Keratinocyte (primary cell): ENCODE results near the gene CLSTN2. TPM values are rescaled to one million over a fixed set of nuclear protein-coding genes. Genes with fewer than 3 reads are reported as not detected.

Experiments used
- DNase-seq: peaks from one replicate; pipeline ENCODE4 v3.0.0-alpha.2; 2011; ENCODE audit warnings: low read depth, missing footprints, low spot score
- FAIRE-seq: peaks from 2 replicates; lab custom pipeline; 2011; peaks lifted over from hg19 to GRCh38; lab: Jason Lieb, UNC
- H2AFZ ChIP-seq: 2 replicates; pipeline ENCODE4 v1.6.0; 2012; ENCODE audit warnings: low read length, control low read depth, inconsistent platforms; ENCODE audit not compliant: control insufficient read depth
- H3K27ac ChIP-seq: 2 replicates; pipeline ENCODE4 v1.5.1; 2011; ENCODE audit warnings: low read length; ENCODE audit not compliant: control insufficient read depth, insufficient read depth
- H3K27me3 ChIP-seq: 3 replicates; pipeline ENCODE4 v1.6.0; 2011; ENCODE audit warnings: low read length; ENCODE audit not compliant: control insufficient read depth, insufficient read depth; ENCODE audit errors: extremely low read depth
- H3K36me3 ChIP-seq, 2 experiments: 2 replicates in 1 of 2; 3 replicates in 1 of 2; pipeline ENCODE4 v1.5.1; 2011; ENCODE audit warnings: low read length in 2 of 2, mild to moderate bottlenecking in 1 of 2; ENCODE audit not compliant: control insufficient read depth in 2 of 2, insufficient read depth in 2 of 2; ENCODE audit errors: extremely low read depth in 1 of 2
- H3K4me1 ChIP-seq: 3 replicates; pipeline ENCODE4 v1.5.1; 2011; ENCODE audit warnings: low read length; ENCODE audit not compliant: control insufficient read depth, insufficient read depth; ENCODE audit errors: extremely low read depth
- H3K4me2 ChIP-seq: 3 replicates; pipeline ENCODE4 v1.6.0; 2011; ENCODE audit warnings: low read depth, low read length; ENCODE audit not compliant: control insufficient read depth, insufficient read depth; ENCODE audit errors: extremely low read depth
- H3K4me3 ChIP-seq, 3 experiments: fragments of 200-600 bp in 1 of 3; sonication (generic) in 1 of 3; 2 replicates in 2 of 3; 3 replicates in 1 of 3; pipeline ENCODE4 v1.5.1; 2011 to 2016; ENCODE audit warnings: low read length in 3 of 3, mild to moderate bottlenecking in 3 of 3, control low read depth in 2 of 3, inconsistent platforms in 1 of 3, low read depth in 1 of 3, mixed read lengths in 1 of 3, mixed run types in 1 of 3, moderate library complexity in 1 of 3; ENCODE audit not compliant: control insufficient read depth in 2 of 3, insufficient read depth in 2 of 3; ENCODE audit errors: extremely low read depth in 1 of 3
- H3K79me2 ChIP-seq: 2 replicates; pipeline ENCODE4 v1.6.0; 2012; ENCODE audit warnings: low read length; ENCODE audit not compliant: control insufficient read depth, insufficient read depth
- H3K9ac ChIP-seq: 3 replicates; pipeline ENCODE4 v1.6.0; 2011; ENCODE audit warnings: low read length; ENCODE audit not compliant: control insufficient read depth, insufficient read depth; ENCODE audit errors: extremely low read depth
- H3K9me1 ChIP-seq: 3 replicates; pipeline ENCODE4 v1.6.0; 2011; ENCODE audit warnings: low read length; ENCODE audit not compliant: control insufficient read depth, insufficient read depth; ENCODE audit errors: extremely low read depth
- H3K9me3 ChIP-seq: 2 replicates; pipeline ENCODE4 v1.5.1; 2012; ENCODE audit warnings: low read depth, low read length; ENCODE audit not compliant: control insufficient read depth
- H4K20me1 ChIP-seq: 3 replicates; pipeline ENCODE4 v1.6.0; 2011; ENCODE audit warnings: low read length; ENCODE audit not compliant: control insufficient read depth, insufficient read depth; ENCODE audit errors: extremely low read depth
- EZH2 ChIP-seq: IDR thresholded peaks from one replicate; pipeline ENCODE4 v1.6.1; 2012; ENCODE audit warnings: inconsistent platforms, mild to moderate bottlenecking, low read length, moderate library complexity
- dilution Hi-C: fragments of 300-500 bp; cut with MboI; formaldehyde crosslinking; loops from one replicate; pipeline ENCODE4 v1.7.0; 2020; ENCODE audit warnings: low sequenced_read_pairs; ENCODE audit not compliant: extremely low pct_ligation_motif_present
- polyA plus RNA-seq, 5 experiments: library from polyadenylated mRNA; depleted of rRNA in 3 of 5; stranded (reverse) in 3 of 5; stranded (forward) in 1 of 5; unstranded in 1 of 5; fragments of >200 nt; gene quantifications; 1 replicate in 1 of 5; 2 replicates in 3 of 5; 3 replicates in 1 of 5; pipeline versions ENCODE4 v1.2.1 to v1.2.3, GENCODE V29; 2011 to 2012; ENCODE audit warnings: missing spikeins in 2 of 5, low read depth in 1 of 5, low replicate concordance in 1 of 5
- TF ChIP-seq, protein P1 (sequence below), 3 experiments: IDR thresholded peaks in 1 of 3; conservative IDR thresholded peaks in 1 of 3; optimal IDR thresholded peaks in 1 of 3; 2 replicates in 2 of 3; 3 replicates in 1 of 3; pipeline versions ENCODE3 to v1.5.1; 2011; ENCODE audit warnings: low read length in 3 of 3, mild to moderate bottlenecking in 3 of 3, moderate library complexity in 2 of 3, control low read depth in 1 of 3, inconsistent platforms in 1 of 3; ENCODE audit not compliant: insufficient read depth in 2 of 3; ENCODE audit errors: extremely low read depth in 1 of 3

CLSTN2 gene
- polyA plus RNA-seq, 1 donor (not counting 4 experiments of a cell fraction or from before 2014, with no cell fraction given), result 0.09 TPM

DNA sequence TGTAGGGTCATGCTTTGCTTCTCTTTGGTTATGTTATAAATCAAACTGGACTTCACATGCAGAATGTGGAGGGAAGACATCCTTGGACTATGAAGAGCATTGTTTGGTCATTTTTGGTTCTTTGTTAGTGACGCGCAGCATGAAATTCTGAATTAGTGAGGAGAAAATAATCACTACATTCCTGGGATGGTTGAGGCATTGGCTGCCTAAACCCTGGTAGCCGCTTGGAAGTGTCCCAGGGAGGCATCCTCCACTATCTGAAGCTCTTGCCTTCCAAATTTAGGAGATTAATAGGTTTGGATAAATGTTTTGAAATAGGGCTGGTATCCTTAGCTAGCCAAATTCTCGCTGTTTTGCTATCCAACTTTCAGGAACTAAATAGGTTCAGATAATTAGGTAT lies 96.2 kb downstream of the CLSTN2 start:
- Histone ChIP-seq H3K9ac (no peak overlapping the region), H3K36me3 (no peaks in the 10 kb centered on the region), H3K27me3 (peaks cover 3% of the 10 kb centered on the region), H2AFZ (no peak overlapping the region), H3K79me2 (no peaks in the 10 kb centered on the region), H3K9me1 (no peaks in the 10 kb centered on the region), H3K4me1 (no peaks in the 10 kb centered on the region), H4K20me1 (no peaks in the 10 kb centered on the region), H3K4me2 (no peak overlapping the region), H3K4me3 (no peak overlapping the region), H3K27ac (no peak overlapping the region), H3K9me3 (no peaks in the 10 kb centered on the region)
- TF ChIP-seq, protein P1, sequence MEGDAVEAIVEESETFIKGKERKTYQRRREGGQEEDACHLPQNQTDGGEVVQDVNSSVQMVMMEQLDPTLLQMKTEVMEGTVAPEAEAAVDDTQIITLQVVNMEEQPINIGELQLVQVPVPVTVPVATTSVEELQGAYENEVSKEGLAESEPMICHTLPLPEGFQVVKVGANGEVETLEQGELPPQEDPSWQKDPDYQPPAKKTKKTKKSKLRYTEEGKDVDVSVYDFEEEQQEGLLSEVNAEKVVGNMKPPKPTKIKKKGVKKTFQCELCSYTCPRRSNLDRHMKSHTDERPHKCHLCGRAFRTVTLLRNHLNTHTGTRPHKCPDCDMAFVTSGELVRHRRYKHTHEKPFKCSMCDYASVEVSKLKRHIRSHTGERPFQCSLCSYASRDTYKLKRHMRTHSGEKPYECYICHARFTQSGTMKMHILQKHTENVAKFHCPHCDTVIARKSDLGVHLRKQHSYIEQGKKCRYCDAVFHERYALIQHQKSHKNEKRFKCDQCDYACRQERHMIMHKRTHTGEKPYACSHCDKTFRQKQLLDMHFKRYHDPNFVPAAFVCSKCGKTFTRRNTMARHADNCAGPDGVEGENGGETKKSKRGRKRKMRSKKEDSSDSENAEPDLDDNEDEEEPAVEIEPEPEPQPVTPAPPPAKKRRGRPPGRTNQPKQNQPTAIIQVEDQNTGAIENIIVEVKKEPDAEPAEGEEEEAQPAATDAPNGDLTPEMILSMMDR (optimal IDR thresholded peaks at IDR 0.05 in 1 of 3, IDR thresholded peaks at IDR 0.05 in 1 of 3, conservative IDR thresholded peaks at IDR 0.05 in 1 of 3; ENCODE audit: extremely low read depth in 1 of 3, insufficient read depth in 2 of 3, low read length in 3 of 3), result no peak
- no peak for TF ChIP-seq EZH2
- DNase-seq, result no peak
- dilution Hi-C loops, result no loop called here
- no peak for FAIRE-seq

DNA sequence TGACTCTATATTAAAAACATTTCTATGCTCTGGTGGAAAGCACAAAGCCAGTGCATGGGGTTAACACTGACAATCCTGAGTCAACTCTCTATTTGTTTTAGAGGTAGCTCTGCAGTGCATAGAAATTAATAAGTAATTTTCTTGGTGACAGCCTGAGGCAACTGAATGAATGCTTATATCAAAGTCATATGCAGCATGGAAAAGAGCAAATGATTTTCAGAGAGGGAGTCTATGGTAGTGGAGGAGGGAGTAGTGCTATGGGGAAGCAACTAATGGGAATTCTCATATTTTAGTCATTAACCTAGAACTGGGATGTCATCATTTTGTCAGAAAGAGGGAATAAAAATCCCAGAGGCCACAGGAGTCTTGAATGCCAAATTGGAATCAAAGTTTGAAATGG lies 99.1 kb downstream of the CLSTN2 start:
- no peaks in the 10 kb centered on the region for H3K4me1 ChIP-seq
- no peak for TF ChIP-seq EZH2
- TF ChIP-seq, protein P1 (optimal IDR thresholded peaks at IDR 0.05 in 1 of 3, IDR thresholded peaks at IDR 0.05 in 1 of 3, conservative IDR thresholded peaks at IDR 0.05 in 1 of 3; ENCODE audit: extremely low read depth in 1 of 3, insufficient read depth in 2 of 3, low read length in 3 of 3), result no peak
- H3K36me3 ChIP-seq, result no peaks in the 10 kb centered on the region
- no peak for FAIRE-seq
- H3K9me1 ChIP-seq, result no peaks in the 10 kb centered on the region
- no peak overlapping the region for H3K4me2 ChIP-seq
- H2AFZ ChIP-seq, result no peak overlapping the region
- peaks cover 3% of the 10 kb centered on the region for H3K27me3 ChIP-seq
- no peaks in the 10 kb centered on the region for H3K9me3 ChIP-seq
- H3K79me2 ChIP-seq, result no peaks in the 10 kb centered on the region
- DNase-seq, result no peak
- H3K9ac ChIP-seq, result no peak overlapping the region
- no peaks in the 10 kb centered on the region for H4K20me1 ChIP-seq
- dilution Hi-C loops, result no loop called here
- H3K27ac ChIP-seq, result no peak overlapping the region
- H3K4me3 ChIP-seq, result no peak overlapping the region
